GM12865 (cell line): ENCODE results near the gene SH3RF2.
A peak's percentile ranks its signal among the peaks of the same experiment; 100 is the strongest.
"Not testable (repeated sequence)": the region's sequence is repeated elsewhere in the genome, so short reads cannot be mapped to it uniquely, and the experiment has no call there.

Source experiments
- DNase-seq: peaks from one replicate; pipeline ENCODE4 v3.0.0; 2010; ENCODE audit warnings: low read depth
- H3K4me3 ChIP-seq: 2 replicates; pipeline ENCODE4 v1.5.1; 2011; ENCODE audit warnings: mild to moderate bottlenecking, low read depth, low read length, control low read depth
- TF ChIP-seq, protein P1 (sequence below): IDR thresholded peaks from 2 replicates; pipeline ENCODE4 v1.5.1; 2011; ENCODE audit warnings: low read length, control low read depth, low read depth, inconsistent platforms; ENCODE audit not compliant: insufficient read depth; ENCODE audit errors: missing control alignments

The SH3RF2 gene

DNA sequence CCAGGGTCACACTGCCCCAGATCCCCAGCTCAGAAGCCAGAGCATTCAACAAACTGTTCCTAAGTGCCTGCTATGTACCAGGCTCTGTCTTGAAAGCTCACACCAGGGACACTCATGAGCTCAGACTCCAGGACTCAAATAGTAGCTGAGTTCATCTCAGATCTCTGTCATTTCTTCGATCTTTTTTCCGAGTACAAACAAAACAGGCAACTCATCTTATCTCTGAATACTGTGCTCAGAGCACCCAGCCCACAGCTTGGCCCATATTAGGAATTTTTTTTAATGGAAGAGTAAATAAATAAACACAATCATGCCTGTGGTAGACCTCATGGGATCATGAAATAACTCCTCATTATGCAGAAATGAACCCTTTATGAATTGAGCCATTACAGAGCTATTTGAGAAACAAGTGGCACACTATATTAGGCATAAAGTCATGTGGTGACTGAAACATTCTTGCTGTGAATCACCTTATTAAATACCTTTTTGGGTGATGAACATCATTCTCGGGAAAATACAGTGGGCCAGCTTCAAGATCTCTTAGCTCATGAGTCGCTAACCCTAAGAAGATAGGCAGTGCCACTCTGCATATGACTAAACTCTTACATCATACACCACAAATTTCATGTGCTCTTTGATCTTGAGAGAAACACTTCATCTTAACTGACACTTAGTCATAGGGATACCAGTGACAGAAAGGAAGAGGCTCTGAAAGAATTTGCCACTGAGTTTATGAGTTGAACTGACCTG lies 9.9 kb downstream of the SH3RF2 start:
- TF ChIP-seq, protein P1, sequence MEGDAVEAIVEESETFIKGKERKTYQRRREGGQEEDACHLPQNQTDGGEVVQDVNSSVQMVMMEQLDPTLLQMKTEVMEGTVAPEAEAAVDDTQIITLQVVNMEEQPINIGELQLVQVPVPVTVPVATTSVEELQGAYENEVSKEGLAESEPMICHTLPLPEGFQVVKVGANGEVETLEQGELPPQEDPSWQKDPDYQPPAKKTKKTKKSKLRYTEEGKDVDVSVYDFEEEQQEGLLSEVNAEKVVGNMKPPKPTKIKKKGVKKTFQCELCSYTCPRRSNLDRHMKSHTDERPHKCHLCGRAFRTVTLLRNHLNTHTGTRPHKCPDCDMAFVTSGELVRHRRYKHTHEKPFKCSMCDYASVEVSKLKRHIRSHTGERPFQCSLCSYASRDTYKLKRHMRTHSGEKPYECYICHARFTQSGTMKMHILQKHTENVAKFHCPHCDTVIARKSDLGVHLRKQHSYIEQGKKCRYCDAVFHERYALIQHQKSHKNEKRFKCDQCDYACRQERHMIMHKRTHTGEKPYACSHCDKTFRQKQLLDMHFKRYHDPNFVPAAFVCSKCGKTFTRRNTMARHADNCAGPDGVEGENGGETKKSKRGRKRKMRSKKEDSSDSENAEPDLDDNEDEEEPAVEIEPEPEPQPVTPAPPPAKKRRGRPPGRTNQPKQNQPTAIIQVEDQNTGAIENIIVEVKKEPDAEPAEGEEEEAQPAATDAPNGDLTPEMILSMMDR = no peak
- H3K4me3 ChIP-seq = no peak overlapping the region
- peak; percentile 48 for DNase-seq

DNA sequence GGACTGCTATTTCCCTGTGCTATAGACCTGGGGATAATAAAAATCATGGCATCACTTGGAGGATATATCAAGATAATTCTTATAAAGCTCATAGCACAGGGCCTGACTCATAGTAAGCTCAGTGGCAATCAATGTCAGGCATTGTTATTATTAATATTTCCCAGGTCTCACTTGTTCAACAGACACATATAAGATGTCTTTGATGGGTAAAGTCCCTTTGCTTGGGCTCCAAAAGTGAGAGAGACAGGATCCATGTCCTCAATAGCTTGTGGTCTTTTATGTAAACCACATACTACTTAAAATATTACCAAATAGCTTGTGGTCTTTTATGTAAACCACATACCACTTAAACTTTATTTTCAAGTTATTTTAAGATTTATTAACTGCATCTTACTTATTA lies 11.2 kb downstream of the SH3RF2 start:
- TF ChIP-seq, protein P1 = no peak
- no peak overlapping the region for H3K4me3 ChIP-seq
- no peak for DNase-seq

GRCh38 chr5:145948047-145948446 lies 11.7 kb downstream of the SH3RF2 start:
- no peak overlapping the region for H3K4me3 ChIP-seq
- DNase-seq = no peak
- TF ChIP-seq, protein P1 = no peak

DNA sequence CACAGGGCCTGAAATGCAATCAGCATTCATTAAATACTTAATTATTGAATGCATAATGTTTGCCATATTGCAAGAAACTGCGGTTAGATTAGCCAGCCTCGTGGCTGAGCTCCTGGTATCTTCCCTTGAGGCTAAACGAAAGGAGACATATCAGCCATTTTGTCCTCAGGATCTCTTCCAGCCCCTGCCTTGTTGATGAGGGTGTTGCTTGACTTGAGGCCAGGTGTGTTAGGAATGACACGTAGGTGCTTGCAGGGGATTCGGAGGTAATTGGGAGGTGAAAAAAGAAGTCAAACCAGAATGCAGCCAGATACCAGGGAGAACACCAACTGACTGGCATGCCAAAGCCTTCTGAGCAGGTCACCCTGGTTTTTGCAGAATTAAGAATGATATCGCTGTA lies 12.5 kb downstream of the SH3RF2 start:
- no peak for DNase-seq
- TF ChIP-seq, protein P1 = no peak
- H3K4me3 ChIP-seq = no peak overlapping the region

DNA sequence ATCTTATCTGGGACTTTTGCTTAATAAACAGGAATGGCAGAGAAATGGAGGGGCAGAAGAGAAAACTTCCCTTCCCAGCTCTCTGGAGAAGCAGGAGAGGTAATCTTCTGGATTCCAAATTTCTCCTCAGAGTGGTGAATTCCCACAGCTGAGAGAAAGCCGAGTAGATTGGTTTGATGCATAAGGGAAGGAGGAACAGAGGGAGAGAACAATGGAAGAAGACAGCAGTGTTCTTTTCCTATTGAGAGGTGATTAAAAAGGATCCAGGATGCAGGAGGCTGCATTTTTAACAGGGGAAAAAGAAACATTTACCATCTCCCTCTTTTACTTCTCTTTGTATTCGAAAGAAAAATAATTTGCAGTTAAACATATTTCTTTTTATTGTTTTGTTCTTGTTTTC lies 13.1 kb downstream of the SH3RF2 start:
- TF ChIP-seq, protein P1 = no peak
- no peak for DNase-seq
- H3K4me3 ChIP-seq = no peak overlapping the region

GRCh38 chr5:145951071-145951470 lies 14.7 kb downstream of the SH3RF2 start:
- TF ChIP-seq, protein P1 = no peak
- DNase-seq = no peak
- H3K4me3 ChIP-seq = no peak overlapping the region

DNA sequence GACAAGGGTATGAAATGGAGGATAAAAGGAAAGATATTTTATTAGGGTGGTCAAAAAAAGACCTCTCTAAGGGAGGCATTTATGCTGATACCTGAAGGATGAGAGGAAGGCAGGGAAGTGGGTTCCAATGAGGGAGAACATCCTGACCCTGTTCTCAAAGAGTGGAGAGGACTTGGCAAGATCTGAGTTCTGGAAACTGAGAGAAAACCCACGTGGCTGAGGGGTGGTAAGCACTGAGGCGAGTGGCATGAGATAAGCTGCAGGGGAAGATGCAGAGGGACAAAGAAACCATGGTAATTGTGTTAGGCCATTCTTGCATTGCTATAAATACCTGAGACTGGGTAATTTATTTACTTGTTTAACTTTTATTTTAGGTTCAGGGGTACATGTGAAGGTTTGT lies 16.8 kb downstream of the SH3RF2 start:
- no peak overlapping the region for H3K4me3 ChIP-seq
- TF ChIP-seq, protein P1 = no peak
- DNase-seq = no peak

DNA sequence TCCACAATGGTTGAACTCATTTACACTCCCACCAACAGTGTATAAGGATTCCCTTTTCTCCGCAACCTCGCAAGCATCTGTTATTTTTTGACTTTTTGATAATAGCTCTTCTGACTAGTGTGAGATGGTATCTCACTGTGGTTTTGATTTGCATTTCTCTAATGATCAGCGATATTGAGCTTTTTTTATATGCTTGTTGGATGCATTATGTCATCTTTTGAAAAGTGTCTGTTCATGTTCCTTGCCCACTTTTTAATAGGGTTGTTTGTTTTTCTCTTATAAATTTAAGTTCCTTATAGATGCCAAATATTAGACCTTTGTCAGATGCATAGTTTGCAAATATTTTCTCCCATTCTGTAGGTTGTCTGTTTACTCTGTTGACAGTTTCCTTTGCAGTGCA lies 17.8 kb downstream of the SH3RF2 start:
- not testable (repeated sequence) for H3K4me3 ChIP-seq, DNase-seq
